Osteoblast (primary cell): ENCODE data around the gene CXCL12. TPM values are rescaled to one million over a fixed set of nuclear protein-coding genes. Genes with fewer than 3 reads are reported as not detected.

Experiments used
- DNase-seq: peaks from one replicate; pipeline ENCODE4 v3.0.0; 2011; ENCODE audit warnings: low spot score, mixed read lengths; ENCODE audit not compliant: insufficient read length; ENCODE audit errors: missing footprints
- H2AFZ ChIP-seq: 2 replicates; pipeline ENCODE4 v1.6.0; 2011; ENCODE audit warnings: mild to moderate bottlenecking, low read length
- H3K27ac ChIP-seq: 2 replicates; pipeline ENCODE4 v1.5.1; 2011; ENCODE audit warnings: mild to moderate bottlenecking, low read depth, low read length, moderate library complexity
- H3K27me3 ChIP-seq: 2 replicates; pipeline ENCODE4 v1.6.0; 2012; ENCODE audit warnings: mild to moderate bottlenecking, control low read depth, inconsistent platforms, low read length, moderate library complexity; ENCODE audit not compliant: insufficient read depth
- H3K36me3 ChIP-seq: 2 replicates; pipeline ENCODE4 v1.5.1; 2011; ENCODE audit warnings: mild to moderate bottlenecking, low read length, control low read depth, moderate library complexity; ENCODE audit not compliant: insufficient read depth
- H3K4me1 ChIP-seq: 2 replicates; pipeline ENCODE4 v1.5.1; 2011; ENCODE audit warnings: mild to moderate bottlenecking, low read length, control low read depth, moderate library complexity; ENCODE audit not compliant: insufficient read depth
- H3K4me2 ChIP-seq: 2 replicates; pipeline ENCODE4 v1.6.0; 2011; ENCODE audit warnings: mild to moderate bottlenecking, low read length; ENCODE audit not compliant: insufficient read depth
- H3K4me3 ChIP-seq: fragments of 200-600 bp; sonication (generic); 3 replicates; pipeline ENCODE4 v1.5.1; 2012; ENCODE audit warnings: mild to moderate bottlenecking, low read length, inconsistent platforms; ENCODE audit not compliant: insufficient read depth
- H3K79me2 ChIP-seq: 2 replicates; pipeline ENCODE4 v1.6.0; 2012; ENCODE audit warnings: mild to moderate bottlenecking, low read length, control low read depth, inconsistent platforms; ENCODE audit not compliant: insufficient read depth
- H3K9me3 ChIP-seq: 2 replicates; pipeline ENCODE4 v1.5.1; 2011; ENCODE audit warnings: low read depth, low read length, control low read depth
- H4K20me1 ChIP-seq: 2 replicates; pipeline ENCODE4 v1.6.0; 2012; ENCODE audit warnings: mild to moderate bottlenecking, low read length, control low read depth; ENCODE audit not compliant: insufficient read depth
- CTCF ChIP-seq: IDR thresholded peaks from 2 replicates; pipeline ENCODE4 v1.5.1; 2011; ENCODE audit warnings: mild to moderate bottlenecking, low read depth, low read length, moderate library complexity; ENCODE audit errors: extremely low read depth
- total RNA-seq: library from RNA; depleted of rRNA; stranded (reverse); fragments of >200 nt; gene quantifications from 2 replicates; pipeline ENCODE4 v1.2.3, GENCODE V29; 2012

Gene CXCL12
- total RNA-seq, 1 donor: 288 TPM

DNA sequence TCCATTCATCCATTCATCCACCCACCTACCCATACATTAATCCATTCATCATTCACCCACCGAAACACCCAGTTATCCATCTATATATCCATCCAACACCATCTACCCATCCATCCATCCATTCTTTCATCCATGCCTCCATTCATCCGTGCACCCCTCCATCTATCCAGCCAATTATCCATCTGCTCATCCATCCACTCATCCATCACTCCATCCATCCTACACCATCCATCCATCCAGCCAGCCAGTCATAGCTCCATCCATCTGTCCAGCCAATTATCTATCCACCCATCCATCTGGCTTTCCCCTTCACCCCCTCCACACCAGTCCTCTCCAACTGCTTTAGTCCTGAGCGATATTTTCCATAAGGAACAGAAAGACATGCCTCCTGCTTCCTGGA, 7.5 kb upstream of the CXCL12 start:
- no peak for DNase-seq
- Histone ChIP-seq H2AFZ (no peak overlapping the region), H3K4me1 (peaks cover 8% of the 10 kb centered on the region), H3K9me3 (no peaks in the 10 kb centered on the region), H4K20me1 (no peaks in the 10 kb centered on the region), H3K4me2 (no peak overlapping the region), H3K79me2 (no peaks in the 10 kb centered on the region), H3K27ac (no peak overlapping the region), H3K4me3 (no peak overlapping the region), H3K27me3 (no peaks in the 10 kb centered on the region), H3K36me3 (no peaks in the 10 kb centered on the region)
- no peak for TF ChIP-seq CTCF

DNA sequence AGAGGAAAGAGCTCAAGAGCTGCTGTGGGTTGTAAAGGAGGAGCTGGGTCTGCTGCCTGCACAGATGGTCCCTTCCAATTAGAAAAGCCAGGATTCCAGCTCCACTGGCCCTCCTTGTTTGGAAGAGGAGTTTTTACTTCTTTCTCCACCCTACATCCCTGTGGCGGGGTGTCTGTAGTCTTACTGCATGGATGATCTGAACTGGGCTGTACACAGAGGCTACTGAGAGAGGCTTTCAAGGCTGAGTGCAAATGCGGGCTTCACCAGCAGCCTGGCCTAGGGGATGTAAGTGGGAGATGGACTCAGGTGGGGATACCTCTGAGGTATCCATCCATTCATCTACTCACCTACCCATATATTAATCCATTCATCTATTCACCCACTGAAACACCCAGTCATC, 7.1 kb upstream of the CXCL12 start:
- Histone ChIP-seq H3K4me3 (no peak overlapping the region), H3K27ac (no peak overlapping the region), H3K36me3 (no peaks in the 10 kb centered on the region), H3K9me3 (no peaks in the 10 kb centered on the region), H4K20me1 (no peaks in the 10 kb centered on the region), H3K79me2 (no peaks in the 10 kb centered on the region), H3K4me2 (no peak overlapping the region), H3K27me3 (no peaks in the 10 kb centered on the region), H3K4me1 (peaks cover 8% of the 10 kb centered on the region), H2AFZ (no peak overlapping the region)
- no peak for TF ChIP-seq CTCF
- peak; percentile 22 for DNase-seq

DNA sequence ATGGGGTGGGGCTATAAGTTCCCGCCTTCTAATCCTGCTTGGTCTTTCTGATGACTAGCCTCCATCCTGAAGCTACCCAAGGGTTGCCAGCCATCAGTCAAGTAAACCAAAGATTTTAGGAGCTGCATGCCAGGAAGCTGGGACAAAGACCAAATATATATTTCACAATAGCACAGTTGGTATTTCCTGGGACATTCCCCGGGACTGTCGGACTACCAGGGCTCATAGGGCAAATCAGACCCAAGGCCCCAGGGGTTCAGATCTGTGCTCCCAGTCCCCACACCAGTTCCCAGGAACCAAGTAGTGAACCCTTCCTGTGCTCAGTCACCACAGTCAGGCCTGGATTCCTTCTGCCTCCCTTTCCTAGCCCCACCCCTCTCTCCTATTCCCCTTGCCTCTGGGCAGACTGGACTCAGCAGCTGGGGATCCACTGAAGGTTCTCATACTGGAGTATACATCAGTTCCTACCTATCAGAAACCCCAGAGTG, 5.7 kb upstream of the CXCL12 start:
- peak; percentile 79 for DNase-seq
- no peak overlapping the region for H3K4me3 ChIP-seq
- H4K20me1 ChIP-seq: no peaks in the 10 kb centered on the region

DNA sequence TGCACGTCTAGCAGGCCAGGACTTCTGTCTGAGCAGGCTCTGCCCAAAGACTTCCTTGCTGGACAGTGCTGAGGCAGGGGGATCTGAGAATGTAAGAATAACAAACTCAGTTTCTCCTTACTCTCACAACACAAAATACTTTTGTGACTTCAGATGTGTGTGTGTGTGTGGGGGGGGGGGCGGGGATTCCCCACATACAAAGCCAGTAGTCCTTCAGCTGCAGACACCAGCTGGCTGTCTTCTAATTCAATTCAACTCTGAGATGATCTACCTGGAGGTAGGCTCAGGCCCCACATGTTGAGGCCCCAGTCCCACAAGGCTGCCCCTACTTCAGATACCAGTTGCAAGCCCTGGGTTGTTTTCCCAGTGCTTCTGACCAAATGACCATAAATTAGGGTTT, 4.7 kb upstream of the CXCL12 start:
- no peaks in the 10 kb centered on the region for H3K9me3 ChIP-seq
- peaks cover 6% of the 10 kb centered on the region for H3K79me2 ChIP-seq
- no peaks in the 10 kb centered on the region for H3K27me3 ChIP-seq
- H3K4me3 ChIP-seq: no peak overlapping the region
- no peaks in the 10 kb centered on the region for H4K20me1 ChIP-seq
- peak; percentile 67 for DNase-seq
- H3K27ac ChIP-seq: no peak overlapping the region
- no peak overlapping the region for H2AFZ ChIP-seq
- TF ChIP-seq CTCF: no peak
- H3K4me2 ChIP-seq: no peak overlapping the region
- peaks cover 11% of the 10 kb centered on the region for H3K4me1 ChIP-seq
- H3K36me3 ChIP-seq: no peaks in the 10 kb centered on the region

More for the DNA sequence above, 5.7 kb upstream of the CXCL12 start:
- Histone ChIP-seq H3K4me2 (no peak overlapping the region), H2AFZ (peak overlapping the region; percentile 33), H3K9me3 (no peaks in the 10 kb centered on the region), H3K36me3 (no peaks in the 10 kb centered on the region), H3K79me2 (no peaks in the 10 kb centered on the region), H3K27ac (no peak overlapping the region), H3K4me1 (peaks cover 11% of the 10 kb centered on the region), H3K27me3 (no peaks in the 10 kb centered on the region)
- no peak for TF ChIP-seq CTCF
